ENCODE measurements around the gene AAGAB.

- TF ChIP-seq CTCF (IDR thresholded peaks at IDR 0.05) (no peak), POLR2A (IDR thresholded peaks at IDR 0.05) (no peak)
Measured at GRCh38 chr15:67253101-67253500, 1.4 kb downstream of the AAGAB start.

Measured in testis (tissue), 2 donors.